Kidney (tissue), 14 donors: ENCODE measurements around the gene BRAP. TPM values are rescaled to one million over a fixed set of nuclear protein-coding genes. Genes with fewer than 3 reads are reported as not detected.

ENCODE experiments used
- DNase-seq, 5 donors: peaks; one replicate each; pipeline ENCODE4 v3.0.0-alpha.2; 2013 to 2020
- FAIRE-seq: peaks from 2 replicates; lab custom pipeline; 2012; peaks lifted over from hg19 to GRCh38; lab: Jason Lieb, UNC
- H3K27ac ChIP-seq, 2 donors: one replicate each; pipeline ENCODE4 v1.7.0; 2013; ENCODE audit warnings: low read depth in 2 of 2, low read length in 2 of 2, inconsistent platforms in 1 of 2
- H3K27me3 ChIP-seq: one replicate; pipeline ENCODE4 v1.7.1; 2013; ENCODE audit warnings: low read length, inconsistent platforms; ENCODE audit not compliant: control insufficient read depth, insufficient read depth
- H3K36me3 ChIP-seq, 3 donors: one replicate each; pipeline versions ENCODE4 v1.7.0 to v1.7.1; 2013; ENCODE audit warnings: low read length in 3 of 3, control low read depth in 1 of 3, inconsistent platforms in 1 of 3; ENCODE audit not compliant: insufficient read depth in 3 of 3, control insufficient read depth in 2 of 3
- H3K4me1 ChIP-seq, 3 donors: one replicate each; pipeline versions ENCODE4 v1.7.0 to v1.7.1; 2013; ENCODE audit warnings: low read length in 3 of 3, inconsistent platforms in 1 of 3, low read depth in 1 of 3; ENCODE audit not compliant: control insufficient read depth in 2 of 3, insufficient read depth in 2 of 3
- H3K4me3 ChIP-seq, 3 donors: one replicate each; pipeline versions ENCODE4 v1.7.0 to v1.8.1; 2013; ENCODE audit warnings: low read length in 3 of 3, control low read depth in 1 of 3, inconsistent platforms in 1 of 3
- H3K9ac ChIP-seq, 3 donors: one replicate each; pipeline versions ENCODE4 v1.7.0 to v1.7.1; 2013; ENCODE audit warnings: low read length in 3 of 3, control low read depth in 1 of 3, inconsistent platforms in 1 of 3
- H3K9me3 ChIP-seq, 3 donors: one replicate each; pipeline versions ENCODE4 v1.7.0 to v1.7.1; 2013; ENCODE audit warnings: low read length in 3 of 3, control low read depth in 1 of 3, inconsistent platforms in 1 of 3; ENCODE audit not compliant: control insufficient read depth in 2 of 3, insufficient read depth in 1 of 3
- CTCF ChIP-seq: IDR thresholded peaks from 3 replicates; pipeline ENCODE4 v1.5.1; 2012; ENCODE audit warnings: mild to moderate bottlenecking, moderate library complexity, borderline replicate concordance; ENCODE audit not compliant: insufficient read depth; ENCODE audit errors: extremely low read depth
- intact Hi-C: fragments of 100-400 bp; cut with DNase I; formaldehyde crosslinking; loops from one replicate; pipeline ENCODE4 v1.11.1; 2022
- polyA plus RNA-seq: library from polyadenylated mRNA; stranded (reverse); fragments of 350-450 nt; fragmentation: Illumina TruSeq; extraction: RNeasy Lipid Tissue Mini Kit (QIAGEN cat#74804); gene quantifications from one replicate; pipeline ENCODE4 v1.2.3, GENCODE V29; 2014; ENCODE audit warnings: low read depth, low replicate concordance; ENCODE audit not compliant: insufficient read depth
- total RNA-seq: library from RNA; stranded (reverse); fragmentation: NEBNext Ultra II Directional; extraction: Animal tissue kit (Norgen Biotek cat#: 25700); gene quantifications from one replicate; pipeline ENCODE4 v1.2.1, GENCODE V29; 2021
- donor health status: control.
- donor health status: control.
- donor health status: control.
- donor health status: control.
- donor health status: control.
- donor health status: DM: yes; HTN: yes; CAD: no.
- donor health status: Normal renal cell carcinoma (clear cell type).

Gene BRAP
- total and polyA plus RNA-seq, 2 donors from 2014 or later, result 9.6 to 17.2 TPM

- Histone ChIP-seq H3K4me3 (no peak overlapping the region), H3K27me3 (no peaks in the 10 kb centered on the region), H3K9me3 (no peaks in the 10 kb centered on the region), H3K9ac (no peak overlapping the region), H3K27ac (no peak overlapping the region), H3K36me3 (peaks cover 0 to 26% (median 10%) of the 10 kb centered on the region in 3 donors), H3K4me1 (no peaks in the 10 kb centered on the region)
- DNase-seq (no peak), FAIRE-seq (no peak)
- no peak for TF ChIP-seq CTCF
- intact Hi-C loops, result no loop called here
Observed at GRCh38 chr12:111664961-111665865, 20.5 kb downstream of the BRAP start.

- intact Hi-C loops, result no loop called here
- no peaks in the 10 kb centered on the region for H3K27me3 ChIP-seq
- DNase-seq, result peak in 1 of 5 donors; percentile 26
- no peak overlapping the region for H3K4me3 ChIP-seq
- peaks cover 0 to 32% (median 10%) of the 10 kb centered on the region in 3 donors for H3K36me3 ChIP-seq
- no peaks in the 10 kb centered on the region for H3K4me1 ChIP-seq
- no peak overlapping the region for H3K9ac ChIP-seq
- no peak overlapping the region for H3K27ac ChIP-seq
- H3K9me3 ChIP-seq, result no peaks in the 10 kb centered on the region
- TF ChIP-seq CTCF, result no peak
- FAIRE-seq, result no peak
Observed at GRCh38 chr12:111664499-111664898, 21.3 kb downstream of the BRAP start.

GRCh38 chr12:111656016-111656415 lies 29.7 kb downstream of the BRAP start:
- H3K36me3 ChIP-seq, result peaks cover 8 to 47% (median 31%) of the 10 kb centered on the region in 3 donors
- no peaks in the 10 kb centered on the region for H3K27me3 ChIP-seq
- no peak for TF ChIP-seq CTCF
- intact Hi-C loops, result no loop called here
- H3K9ac ChIP-seq, result no peak overlapping the region
- no peak overlapping the region for H3K27ac ChIP-seq
- H3K4me1 ChIP-seq, result no peaks in the 10 kb centered on the region
- H3K9me3 ChIP-seq, result no peaks in the 10 kb centered on the region
- FAIRE-seq (no peak), DNase-seq (no peak)
- no peak overlapping the region for H3K4me3 ChIP-seq
